MM.1S (cell line): Measurements from ENCODE around the gene DND1.

Source experiments
- DNase-seq: peaks from one replicate; pipeline ENCODE4 v3.0.0-alpha.2; 2015
- H2AFZ ChIP-seq: fragments of 300-600 bp; sonication (generic); 2 replicates; pipeline ENCODE4 v1.6.0; 2016; ENCODE audit warnings: antibody characterized with exemption, low read length
- H3F3A ChIP-seq: fragments of 300-600 bp; sonication (generic); 2 replicates; pipeline ENCODE4 v1.6.1; 2016; ENCODE audit warnings: mild to moderate bottlenecking, antibody characterized with exemption, low read length, moderate library complexity, mixed read lengths; ENCODE audit not compliant: insufficient read depth
- H3K27ac ChIP-seq: fragments of 300-600 bp; sonication (generic); 2 replicates; pipeline ENCODE4 v1.5.1; 2016; ENCODE audit warnings: mild to moderate bottlenecking, low read length
- H3K27me3 ChIP-seq: fragments of 300-600 bp; sonication (generic); replicated peaks from 2 replicates; pipeline ENCODE4 v1.6.0; 2016; ENCODE audit warnings: low read length; ENCODE audit not compliant: insufficient read depth
- H3K36me3 ChIP-seq: fragments of 300-600 bp; sonication (generic); replicated peaks from 2 replicates; pipeline ENCODE4 v1.6.1; 2016; ENCODE audit warnings: mild to moderate bottlenecking, low read length, mixed read lengths; ENCODE audit not compliant: insufficient read depth
- H3K4me1 ChIP-seq: fragments of 300-600 bp; sonication (generic); 2 replicates; pipeline ENCODE4 v1.6.1; 2016; ENCODE audit warnings: low read length, mixed read lengths
- H3K4me2 ChIP-seq: fragments of 300-600 bp; sonication (generic); 2 replicates; pipeline ENCODE4 v1.6.0; 2016; ENCODE audit warnings: low read depth, low read length
- H3K4me3 ChIP-seq: fragments of 300-600 bp; sonication (generic); 2 replicates; pipeline ENCODE4 v1.5.1; 2016; ENCODE audit warnings: low read length, mixed read lengths
- H3K79me2 ChIP-seq: fragments of 300-600 bp; sonication (generic); 2 replicates; pipeline ENCODE4 v1.6.1; 2016; ENCODE audit warnings: mixed run types, low read length, mixed read lengths
- H3K9ac ChIP-seq: fragments of 300-600 bp; sonication (generic); 2 replicates; pipeline ENCODE4 v1.6.1; 2016; ENCODE audit warnings: low read length, mixed read lengths
- H3K9me2 ChIP-seq: fragments of 300-600 bp; sonication (generic); replicated peaks from 2 replicates; pipeline ENCODE4 v1.6.1; 2016; ENCODE audit warnings: mild to moderate bottlenecking, low read length, mixed read lengths; ENCODE audit not compliant: insufficient read depth
- H3K9me3 ChIP-seq: fragments of 300-600 bp; sonication (generic); replicated peaks from 2 replicates; pipeline ENCODE4 v1.6.1; 2016; ENCODE audit warnings: mild to moderate bottlenecking, low read length, mixed read lengths; ENCODE audit not compliant: insufficient read depth
- H4K20me1 ChIP-seq: fragments of 300-600 bp; sonication (generic); 2 replicates; pipeline ENCODE4 v1.6.1; 2016; ENCODE audit warnings: mild to moderate bottlenecking, low read length, moderate library complexity, mixed read lengths; ENCODE audit not compliant: insufficient read depth
- EZH2 ChIP-seq: fragments of 300-600 bp; sonication (generic); optimal IDR thresholded peaks from 2 replicates; pipeline ENCODE3; 2017; ENCODE audit warnings: low read depth, mild to moderate bottlenecking, antibody characterized with exemption, low read length, mixed read lengths
- EZH2phosphoT487 ChIP-seq: fragments of 300-600 bp; sonication (generic); IDR thresholded peaks from 2 replicates; pipeline ENCODE4 v1.6.1; 2018; ENCODE audit warnings: antibody characterized with exemption, low read length
- TF ChIP-seq, protein P1 (sequence below): fragments of 300-600 bp; sonication (generic); IDR thresholded peaks from 2 replicates; pipeline ENCODE4 v1.5.1; 2016; ENCODE audit warnings: antibody characterized with exemption, low read length, mixed read lengths

Gene DND1

DNA sequence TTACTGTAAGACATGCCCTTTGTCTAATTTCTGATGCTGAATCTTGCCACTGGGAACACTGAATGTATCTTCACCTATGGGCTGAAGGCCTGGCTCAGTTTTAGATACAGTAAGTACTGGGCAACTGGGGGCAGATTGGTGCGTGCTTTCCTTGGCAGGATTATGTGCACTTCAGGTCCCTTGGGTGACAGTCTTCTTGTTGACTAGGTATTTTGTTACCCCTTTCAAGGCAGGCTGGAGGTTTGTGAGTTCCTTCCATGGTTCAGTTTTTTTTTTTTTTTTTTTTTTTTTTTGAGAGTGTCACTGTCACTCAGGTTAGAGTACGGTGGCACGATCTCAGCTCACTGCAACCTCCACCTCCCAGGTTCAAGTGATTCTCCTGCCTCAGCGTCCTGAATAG, 34.4 kb upstream of the DND1 start:
- Histone ChIP-seq H3K9me2 (no peaks in the 10 kb centered on the region), H3K4me3 (no peak overlapping the region)
- DNase-seq = no peak

GRCh38 chr5:140700177-140701144, 27.1 kb upstream of the DND1 start, which contains the start of gene ZMAT2:
Gene ZMAT2, plus strand, starts transcription at chr5:140700447. Its CDS starts 14 bp downstream, at chr5:140700461.
- no peak within 1 kb of the TSS for H3K27ac ChIP-seq
- peaks cover 6% of the 10 kb centered on the region for H3K4me1 ChIP-seq
- TF ChIP-seq EZH2phosphoT487 (no peak), EZH2 (no peak)
- TF ChIP-seq, protein P1, sequence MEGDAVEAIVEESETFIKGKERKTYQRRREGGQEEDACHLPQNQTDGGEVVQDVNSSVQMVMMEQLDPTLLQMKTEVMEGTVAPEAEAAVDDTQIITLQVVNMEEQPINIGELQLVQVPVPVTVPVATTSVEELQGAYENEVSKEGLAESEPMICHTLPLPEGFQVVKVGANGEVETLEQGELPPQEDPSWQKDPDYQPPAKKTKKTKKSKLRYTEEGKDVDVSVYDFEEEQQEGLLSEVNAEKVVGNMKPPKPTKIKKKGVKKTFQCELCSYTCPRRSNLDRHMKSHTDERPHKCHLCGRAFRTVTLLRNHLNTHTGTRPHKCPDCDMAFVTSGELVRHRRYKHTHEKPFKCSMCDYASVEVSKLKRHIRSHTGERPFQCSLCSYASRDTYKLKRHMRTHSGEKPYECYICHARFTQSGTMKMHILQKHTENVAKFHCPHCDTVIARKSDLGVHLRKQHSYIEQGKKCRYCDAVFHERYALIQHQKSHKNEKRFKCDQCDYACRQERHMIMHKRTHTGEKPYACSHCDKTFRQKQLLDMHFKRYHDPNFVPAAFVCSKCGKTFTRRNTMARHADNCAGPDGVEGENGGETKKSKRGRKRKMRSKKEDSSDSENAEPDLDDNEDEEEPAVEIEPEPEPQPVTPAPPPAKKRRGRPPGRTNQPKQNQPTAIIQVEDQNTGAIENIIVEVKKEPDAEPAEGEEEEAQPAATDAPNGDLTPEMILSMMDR = no peak
- no peaks in the 10 kb centered on the region for H3F3A ChIP-seq
- DNase-seq = peak; percentile 99
- peak within 1 kb of the TSS; percentile 73 for H2AFZ ChIP-seq
- H3K9me2 ChIP-seq = no peaks in the 10 kb centered on the region
- H3K9ac ChIP-seq = peak within 1 kb of the TSS; percentile 74
- H3K79me2 ChIP-seq = peaks cover 24% of the 10 kb centered on the region
- H3K27me3 ChIP-seq = no peaks in the 10 kb centered on the region
- H4K20me1 ChIP-seq = no peaks in the 10 kb centered on the region
- H3K4me3 ChIP-seq = peak within 1 kb of the TSS; percentile 92
- peaks cover 20% of the 10 kb centered on the region for H3K36me3 ChIP-seq
- H3K4me2 ChIP-seq = peak within 1 kb of the TSS; percentile 71
- no peaks in the 10 kb centered on the region for H3K9me3 ChIP-seq

More for the DNA sequence above, 34.4 kb upstream of the DND1 start:
- Histone ChIP-seq H3K9me3 (no peaks in the 10 kb centered on the region), H3K27ac (no peak overlapping the region), H3K27me3 (no peaks in the 10 kb centered on the region), H3K4me2 (no peak overlapping the region), H4K20me1 (no peaks in the 10 kb centered on the region), H2AFZ (no peak overlapping the region), H3K4me1 (peaks cover 6% of the 10 kb centered on the region; the same call in 1 of the 2 replicates), H3K79me2 (peaks cover under 1% of the 10 kb centered on the region; the same call in 1 of the 2 replicates), H3K9ac (no peak overlapping the region), H3K36me3 (peaks cover 10% of the 10 kb centered on the region), H3F3A (peaks cover 17% of the 10 kb centered on the region)
- TF ChIP-seq, protein P1 = no peak
- TF ChIP-seq EZH2 = no peak
- no peak for TF ChIP-seq EZH2phosphoT487

DNA sequence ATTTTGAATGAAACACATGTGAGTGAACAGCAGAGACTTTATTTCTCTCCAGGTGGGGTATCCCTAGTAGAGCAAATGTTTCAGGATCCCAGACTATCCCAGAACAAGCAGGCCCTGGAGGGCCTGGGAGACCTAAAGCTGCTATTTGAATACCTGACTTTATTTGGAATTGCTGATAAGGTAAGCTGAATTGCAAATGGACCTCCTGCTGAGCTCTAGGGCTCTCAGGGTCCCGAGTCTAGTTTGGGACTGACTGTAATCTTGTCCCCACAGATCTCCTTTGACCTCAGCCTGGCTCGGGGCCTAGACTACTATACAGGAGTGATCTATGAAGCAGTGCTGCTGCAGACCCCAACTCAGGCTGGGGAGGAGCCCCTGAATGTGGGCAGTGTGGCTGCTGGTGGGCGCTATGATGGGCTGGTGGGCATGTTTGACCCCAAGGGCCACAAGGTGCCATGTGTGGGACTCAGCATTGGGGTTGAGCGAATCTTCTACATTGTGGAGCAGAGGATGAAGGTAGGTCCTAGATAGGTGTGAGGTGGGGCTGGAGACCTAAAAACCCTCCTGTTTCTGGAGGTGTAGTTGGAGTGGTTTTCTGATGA, 23.6 kb upstream of the DND1 start:
- peaks cover 41% of the 10 kb centered on the region for H3K79me2 ChIP-seq
- TF ChIP-seq EZH2phosphoT487 = no peak
- TF ChIP-seq, protein P1 = no peak
- TF ChIP-seq EZH2 = no peak
- H3K4me3 ChIP-seq = no peak overlapping the region
- no peaks in the 10 kb centered on the region for H4K20me1 ChIP-seq
- no peaks in the 10 kb centered on the region for H3K9me2 ChIP-seq
- H3K27me3 ChIP-seq = no peaks in the 10 kb centered on the region
- DNase-seq = no peak
- peaks cover 14% of the 10 kb centered on the region; the same call in 1 of the 2 replicates for H3K36me3 ChIP-seq
- H3K27ac ChIP-seq = no peak overlapping the region
- H3K4me2 ChIP-seq = no peak overlapping the region
- H3F3A ChIP-seq = no peaks in the 10 kb centered on the region
- no peak overlapping the region for H3K9ac ChIP-seq
- H3K4me1 ChIP-seq = peaks cover 10% of the 10 kb centered on the region
- H2AFZ ChIP-seq = no peak overlapping the region
- H3K9me3 ChIP-seq = no peaks in the 10 kb centered on the region
